Esophagus (tissue), 2 donors: ENCODE data around the gene MYH6. TPM values are rescaled to one million over a fixed set of nuclear protein-coding genes. Genes with fewer than 3 reads are reported as not detected.

Experiments used
- H3K27ac ChIP-seq, 2 donors: one replicate each; pipeline ENCODE4 v1.5.1; 2013; ENCODE audit warnings: low read depth in 2 of 2, mild to moderate bottlenecking in 2 of 2, inconsistent platforms in 1 of 2, low read length in 1 of 2, moderate library complexity in 1 of 2
- H3K27me3 ChIP-seq, 2 donors: one replicate each; pipeline ENCODE4 v1.6.1; 2013; ENCODE audit warnings: low read length in 2 of 2, control low read depth in 1 of 2, mild to moderate bottlenecking in 1 of 2; ENCODE audit not compliant: insufficient read depth in 2 of 2, control insufficient read depth in 1 of 2
- H3K36me3 ChIP-seq, 2 donors: one replicate each; pipeline ENCODE4 v1.6.1; 2013; ENCODE audit warnings: low read length in 1 of 2; ENCODE audit not compliant: control insufficient read depth in 2 of 2, insufficient read depth in 2 of 2
- H3K4me1 ChIP-seq, 2 donors: one replicate each; pipeline ENCODE4 v1.6.1; 2013; ENCODE audit warnings: low read length in 1 of 2; ENCODE audit not compliant: control insufficient read depth in 2 of 2, insufficient read depth in 2 of 2
- H3K4me3 ChIP-seq, 2 donors: one replicate each; pipeline ENCODE4 v1.5.1; 2013; ENCODE audit warnings: low read length in 2 of 2, mild to moderate bottlenecking in 2 of 2, low read depth in 1 of 2, moderate library complexity in 1 of 2
- H3K9me3 ChIP-seq, 2 donors: one replicate each; pipeline ENCODE4 v1.6.1; 2013; ENCODE audit warnings: mild to moderate bottlenecking in 2 of 2, low read depth in 1 of 2, low read length in 1 of 2, moderate library complexity in 1 of 2; ENCODE audit not compliant: control insufficient read depth in 2 of 2, insufficient read depth in 1 of 2
- WGBS, 2 donors: extraction: QIAGEN DNeasy Blood & Tissue Kit; methylation state at CpG; one replicate each; pipeline ENCODE4 v1.1.7; 2013; 5-methylcytosine and 5-hydroxymethylcytosine counted together
- polyA plus RNA-seq, 2 donors: library from polyadenylated mRNA; stranded (reverse); fragments of 200-250 nt; gene quantifications; one replicate each; pipeline ENCODE4 v1.2.3, GENCODE V29; 2013
- donor health status: healthy with polysubstance abuse.
- donor health status: Bipolar disorder and iron deficiency.

MYH6 gene
- polyA plus RNA-seq, 2 donors, result 0.20 to 0.63 TPM

GRCh38 chr14:23361763-23362162, 46.3 kb downstream of the MYH6 start:
- peaks cover 0 to 26% of the 10 kb centered on the region in 2 donors for H3K36me3 ChIP-seq
- H3K9me3 ChIP-seq, result no peaks in the 10 kb centered on the region
- H3K4me3 ChIP-seq, result no peak overlapping the region
- no peaks in the 10 kb centered on the region for H3K27me3 ChIP-seq
- H3K27ac ChIP-seq, result no peak overlapping the region
- 68 to 72% methylated on average over 6 of the region's 6 CpGs for WGBS, 2 donors
- H3K4me1 ChIP-seq, result peaks cover 5 to 8% of the 10 kb centered on the region in 2 donors

- Histone ChIP-seq H3K4me3 (no peak overlapping the region), H3K27me3 (no peaks in the 10 kb centered on the region)
Observed at GRCh38 chr14:23361320-23361719, 46.8 kb downstream of the MYH6 start.

GRCh38 chr14:23360496-23360895, 47.6 kb downstream of the MYH6 start:
- Histone ChIP-seq H3K4me3 (no peak overlapping the region), H3K9me3 (no peaks in the 10 kb centered on the region), H3K4me1 (peaks cover 5% of the 10 kb centered on the region in 2 donors), H3K27me3 (no peaks in the 10 kb centered on the region), H3K27ac (no peak overlapping the region), H3K36me3 (peaks cover 0 to 26% of the 10 kb centered on the region in 2 donors)
- 71 to 76% methylated on average over 11 of the region's 11 CpGs for WGBS, 2 donors

More at GRCh38 chr14:23361320-23361719, 46.8 kb downstream of the MYH6 start:
- Histone ChIP-seq H3K27ac (no peak overlapping the region), H3K36me3 (peaks cover 0 to 26% of the 10 kb centered on the region in 2 donors), H3K4me1 (peaks cover 5% of the 10 kb centered on the region in 2 donors), H3K9me3 (no peaks in the 10 kb centered on the region)

GRCh38 chr14:23359722-23360447, 48.2 kb downstream of the MYH6 start:
- H3K27ac ChIP-seq, result no peak overlapping the region

GRCh38 chr14:23359167-23359626, 48.9 kb downstream of the MYH6 start:
- Histone ChIP-seq H3K9me3 (no peaks in the 10 kb centered on the region), H3K27ac (no peak overlapping the region), H3K4me3 (no peak overlapping the region), H3K4me1 (peaks cover 4 to 5% of the 10 kb centered on the region in 2 donors), H3K36me3 (peaks cover 0 to 26% of the 10 kb centered on the region in 2 donors), H3K27me3 (no peaks in the 10 kb centered on the region)
- 81 to 93% methylated on average over 11 of the region's 11 CpGs for WGBS, 2 donors

More at GRCh38 chr14:23359722-23360447, 48.2 kb downstream of the MYH6 start:
- no peaks in the 10 kb centered on the region for H3K27me3 ChIP-seq
- H3K4me3 ChIP-seq, result no peak overlapping the region
- H3K36me3 ChIP-seq, result peaks cover 0 to 26% of the 10 kb centered on the region in 2 donors
- peaks cover 5% of the 10 kb centered on the region in 2 donors for H3K4me1 ChIP-seq
- WGBS, 2 donors, result 85 to 87% methylated on average over 22 of the region's 22 CpGs
- no peaks in the 10 kb centered on the region for H3K9me3 ChIP-seq

GRCh38 chr14:23358553-23359166, 49.4 kb downstream of the MYH6 start:
- 87 to 89% methylated on average over 12 of the region's 12 CpGs for WGBS, 2 donors
- Histone ChIP-seq H3K4me1 (peaks cover 0 to 5% of the 10 kb centered on the region in 2 donors), H3K36me3 (peaks cover 0 to 26% of the 10 kb centered on the region in 2 donors), H3K27me3 (no peaks in the 10 kb centered on the region), H3K27ac (no peak overlapping the region), H3K9me3 (no peaks in the 10 kb centered on the region), H3K4me3 (no peak overlapping the region)

- 77 to 81% methylated on average over 3 of the region's 3 CpGs for WGBS, 2 donors
Observed at GRCh38 chr14:23358042-23358441, 50.0 kb downstream of the MYH6 start.

GRCh38 chr14:23357261-23357660, 50.8 kb downstream of the MYH6 start:
- Histone ChIP-seq H3K9me3 (no peaks in the 10 kb centered on the region), H3K27me3 (no peaks in the 10 kb centered on the region), H3K27ac (no peak overlapping the region), H3K36me3 (peaks cover 0 to 26% of the 10 kb centered on the region in 2 donors), H3K4me3 (no peak overlapping the region), H3K4me1 (peaks cover 3 to 5% of the 10 kb centered on the region in 2 donors)
- 86 to 87% methylated on average over 8 of the region's 8 CpGs for WGBS, 2 donors

More at GRCh38 chr14:23358042-23358441, 50.0 kb downstream of the MYH6 start:
- no peaks in the 10 kb centered on the region for H3K9me3 ChIP-seq
- no peaks in the 10 kb centered on the region for H3K27me3 ChIP-seq
- peaks cover 0 to 26% of the 10 kb centered on the region in 2 donors for H3K36me3 ChIP-seq
- no peak overlapping the region for H3K4me3 ChIP-seq
- H3K4me1 ChIP-seq, result peaks cover 0 to 5% of the 10 kb centered on the region in 2 donors
- no peak overlapping the region for H3K27ac ChIP-seq

- no peaks in the 10 kb centered on the region for H3K9me3 ChIP-seq
- peaks cover 0 to 26% of the 10 kb centered on the region in 2 donors for H3K36me3 ChIP-seq
- H3K4me1 ChIP-seq, result peaks cover 9% of the 10 kb centered on the region in 2 donors
- no peak overlapping the region for H3K4me3 ChIP-seq
- H3K27ac ChIP-seq, result no peak overlapping the region
- WGBS, 2 donors, result 91 to 92% methylated on average over 4 of the region's 4 CpGs
- no peaks in the 10 kb centered on the region for H3K27me3 ChIP-seq
Observed at GRCh38 chr14:23356662-23357061, 51.4 kb downstream of the MYH6 start.
